T47D (cell line): ENCODE results near the gene RAD18.

Experiments used
- DNase-seq, 2 experiments: peaks; one replicate each; pipeline versions ENCODE4 v3.0.0 to v3.0.0-alpha.2; 2011 to 2012; ENCODE audit warnings: low read depth in 1 of 2, low spot score in 1 of 2
- JUND ChIP-seq: IDR thresholded peaks from 2 replicates; pipeline ENCODE4 v1.6.1; 2012; ENCODE audit warnings: low read depth
- in situ Hi-C: cut with HindIII; loops from 2 replicates; pipeline ENCODE4 v1.10.0; 2016; ENCODE audit warnings: low sequenced_read_pairs, low pct_unique_long_range_greater_than_20kb

RAD18 gene

GRCh38 chr3:8838765-8839423 lies 124.4 kb downstream of the RAD18 start:
- in situ Hi-C loops, result no loop called here
- no peak for TF ChIP-seq JUND
- no peak for DNase-seq

- TF ChIP-seq JUND, result no peak
- in situ Hi-C loops, result no loop called here
- no peak for DNase-seq
Measured at GRCh38 chr3:8838234-8838633, 125.0 kb downstream of the RAD18 start.

- no peak for TF ChIP-seq JUND
- in situ Hi-C loops, result no loop called here
- no peak for DNase-seq
Measured at GRCh38 chr3:8837162-8837561, 126.1 kb downstream of the RAD18 start.

- no peak for DNase-seq
- TF ChIP-seq JUND, result no peak
- in situ Hi-C loops, result no loop called here
Measured at GRCh38 chr3:8836096-8836495, 127.2 kb downstream of the RAD18 start.

GRCh38 chr3:8835385-8835784 lies 127.9 kb downstream of the RAD18 start:
- TF ChIP-seq JUND, result no peak
- in situ Hi-C loops, result no loop called here
- no peak for DNase-seq

- TF ChIP-seq JUND, result no peak
- DNase-seq, result no peak
- in situ Hi-C loops, result no loop called here
Measured at GRCh38 chr3:8834974-8835373, 128.3 kb downstream of the RAD18 start.

- TF ChIP-seq JUND, result no peak
- in situ Hi-C loops, result no loop called here
- DNase-seq, result no peak
Measured at GRCh38 chr3:8827641-8828040, 135.6 kb downstream of the RAD18 start.
